ENCODE results near the gene MBD5. TPM values are rescaled to one million over a fixed set of nuclear protein-coding genes. Genes with fewer than 3 reads are reported as not detected.

The MBD5 gene
- total and polyA plus RNA-seq, 3 donors from 2014 or later = 29.0 to 60.3 (median 55.4) TPM

GRCh38 chr2:148096012-148096411 is 75.1 kb downstream of the MBD5 start:
- Histone ChIP-seq H3K9me3 (no peaks in the 10 kb centered on the region), H3K36me3 (ENCODE audit: low read depth, missing control alignments) (no peaks in the 10 kb centered on the region), H3K27ac (no peak overlapping the region), H3K4me1 (no peaks in the 10 kb centered on the region), H3K27me3 (no peaks in the 10 kb centered on the region), H3K4me3 (no peak overlapping the region)
- DNase-seq = no peak
- TF ChIP-seq, protein P1, sequence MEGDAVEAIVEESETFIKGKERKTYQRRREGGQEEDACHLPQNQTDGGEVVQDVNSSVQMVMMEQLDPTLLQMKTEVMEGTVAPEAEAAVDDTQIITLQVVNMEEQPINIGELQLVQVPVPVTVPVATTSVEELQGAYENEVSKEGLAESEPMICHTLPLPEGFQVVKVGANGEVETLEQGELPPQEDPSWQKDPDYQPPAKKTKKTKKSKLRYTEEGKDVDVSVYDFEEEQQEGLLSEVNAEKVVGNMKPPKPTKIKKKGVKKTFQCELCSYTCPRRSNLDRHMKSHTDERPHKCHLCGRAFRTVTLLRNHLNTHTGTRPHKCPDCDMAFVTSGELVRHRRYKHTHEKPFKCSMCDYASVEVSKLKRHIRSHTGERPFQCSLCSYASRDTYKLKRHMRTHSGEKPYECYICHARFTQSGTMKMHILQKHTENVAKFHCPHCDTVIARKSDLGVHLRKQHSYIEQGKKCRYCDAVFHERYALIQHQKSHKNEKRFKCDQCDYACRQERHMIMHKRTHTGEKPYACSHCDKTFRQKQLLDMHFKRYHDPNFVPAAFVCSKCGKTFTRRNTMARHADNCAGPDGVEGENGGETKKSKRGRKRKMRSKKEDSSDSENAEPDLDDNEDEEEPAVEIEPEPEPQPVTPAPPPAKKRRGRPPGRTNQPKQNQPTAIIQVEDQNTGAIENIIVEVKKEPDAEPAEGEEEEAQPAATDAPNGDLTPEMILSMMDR (IDR thresholded peaks at IDR 0.05) = no peak
- no peak for TF ChIP-seq POLR2A (IDR thresholded peaks at IDR 0.05)
- intact Hi-C loops (cut with DNase I; ENCODE audit: low total_unique reads) = no loop called here

GRCh38 chr2:148102641-148103040 is 81.8 kb downstream of the MBD5 start:
- no peak for DNase-seq
- Histone ChIP-seq H3K9me3 (no peaks in the 10 kb centered on the region), H3K36me3 (ENCODE audit: low read depth, missing control alignments) (no peaks in the 10 kb centered on the region), H3K27ac (no peak overlapping the region), H3K4me1 (no peaks in the 10 kb centered on the region), H3K27me3 (no peaks in the 10 kb centered on the region), H3K4me3 (no peak overlapping the region)
- 34 to 38% methylated on average over 1 of the region's 1 CpG for WGBS, 2 donors
- intact Hi-C loops (cut with DNase I; ENCODE audit: low total_unique reads) = no loop called here
- TF ChIP-seq, protein P1 (IDR thresholded peaks at IDR 0.05) = no peak
- no peak for TF ChIP-seq POLR2A (IDR thresholded peaks at IDR 0.05)

DNA sequence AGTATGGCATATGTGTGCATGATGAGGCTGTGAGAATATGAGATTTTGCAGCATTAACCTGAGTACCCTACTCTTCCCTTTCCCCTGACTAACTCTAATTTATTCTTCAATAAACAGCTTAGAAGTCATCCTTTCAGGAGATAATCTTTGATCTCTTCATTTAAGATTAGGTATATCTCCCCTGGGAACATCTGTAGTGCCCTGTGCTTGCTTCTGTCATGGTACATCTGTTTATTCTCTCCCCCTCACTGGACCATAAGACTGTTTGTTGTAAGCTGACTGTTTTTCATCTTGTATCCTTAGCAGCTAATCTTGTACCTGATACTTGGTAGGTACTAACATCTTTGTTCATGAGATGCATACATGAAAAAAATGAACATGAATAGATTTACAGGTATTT is 83.1 kb downstream of the MBD5 start:
- H3K27ac ChIP-seq = no peak overlapping the region
- H3K27me3 ChIP-seq = no peaks in the 10 kb centered on the region
- DNase-seq = no peak
- H3K36me3 ChIP-seq (ENCODE audit: low read depth, missing control alignments) = no peaks in the 10 kb centered on the region
- intact Hi-C loops (cut with DNase I; ENCODE audit: low total_unique reads) = no loop called here
- no peaks in the 10 kb centered on the region for H3K9me3 ChIP-seq
- TF ChIP-seq, protein P1 (IDR thresholded peaks at IDR 0.05) = no peak
- TF ChIP-seq POLR2A (IDR thresholded peaks at IDR 0.05) = no peak
- H3K4me3 ChIP-seq = no peak overlapping the region
- no peaks in the 10 kb centered on the region for H3K4me1 ChIP-seq

- no peak overlapping the region for H3K4me3 ChIP-seq
- intact Hi-C loops (cut with DNase I; ENCODE audit: low total_unique reads) = no loop called here
- no peaks in the 10 kb centered on the region for H3K27me3 ChIP-seq
- DNase-seq = no peak
- H3K4me1 ChIP-seq = no peaks in the 10 kb centered on the region
- TF ChIP-seq, protein P1 (IDR thresholded peaks at IDR 0.05) = no peak
- no peak for TF ChIP-seq POLR2A (IDR thresholded peaks at IDR 0.05)
- H3K27ac ChIP-seq = no peak overlapping the region
- H3K9me3 ChIP-seq = no peaks in the 10 kb centered on the region
- no peaks in the 10 kb centered on the region for H3K36me3 ChIP-seq (ENCODE audit: low read depth, missing control alignments)
Measured at GRCh38 chr2:148106331-148106730, 85.4 kb downstream of the MBD5 start.

DNA sequence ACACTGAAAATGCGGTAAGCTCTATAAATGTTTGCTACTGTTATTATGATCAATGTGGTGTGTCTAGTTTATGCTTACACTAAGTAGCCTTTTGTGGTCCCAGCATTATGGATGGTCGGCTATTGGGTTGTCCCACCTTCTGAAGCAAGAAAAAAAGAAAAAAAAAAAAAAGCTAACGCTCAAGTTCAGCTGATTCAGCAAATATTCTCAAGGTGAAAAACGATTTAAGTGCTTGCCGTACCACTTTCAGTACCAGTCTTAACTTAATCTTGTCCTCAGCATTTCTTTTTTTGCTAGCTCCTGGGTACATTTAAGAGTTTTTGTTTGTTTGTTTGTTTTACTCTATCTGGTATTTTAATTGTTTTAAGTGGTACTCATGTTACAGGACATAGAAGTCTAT is 87.5 kb downstream of the MBD5 start:
- 87 to 89% methylated on average over 5 of the region's 5 CpGs for WGBS, 2 donors
- TF ChIP-seq, protein P1 (IDR thresholded peaks at IDR 0.05) = no peak
- no peak for TF ChIP-seq POLR2A (IDR thresholded peaks at IDR 0.05)
- H3K36me3 ChIP-seq (ENCODE audit: low read depth, missing control alignments) = no peaks in the 10 kb centered on the region
- no peak overlapping the region for H3K4me3 ChIP-seq
- H3K27ac ChIP-seq = no peak overlapping the region
- H3K4me1 ChIP-seq = no peaks in the 10 kb centered on the region
- intact Hi-C loops (cut with DNase I; ENCODE audit: low total_unique reads) = no loop called here
- no peaks in the 10 kb centered on the region for H3K9me3 ChIP-seq
- H3K27me3 ChIP-seq = no peaks in the 10 kb centered on the region
- DNase-seq = no peak
